ENCODE measurements around the gene LRRC59.
"Not testable (repeated sequence)": the region's sequence is repeated elsewhere in the genome, so short reads cannot be mapped to it uniquely, and the experiment has no call there.

Gene LRRC59

DNA sequence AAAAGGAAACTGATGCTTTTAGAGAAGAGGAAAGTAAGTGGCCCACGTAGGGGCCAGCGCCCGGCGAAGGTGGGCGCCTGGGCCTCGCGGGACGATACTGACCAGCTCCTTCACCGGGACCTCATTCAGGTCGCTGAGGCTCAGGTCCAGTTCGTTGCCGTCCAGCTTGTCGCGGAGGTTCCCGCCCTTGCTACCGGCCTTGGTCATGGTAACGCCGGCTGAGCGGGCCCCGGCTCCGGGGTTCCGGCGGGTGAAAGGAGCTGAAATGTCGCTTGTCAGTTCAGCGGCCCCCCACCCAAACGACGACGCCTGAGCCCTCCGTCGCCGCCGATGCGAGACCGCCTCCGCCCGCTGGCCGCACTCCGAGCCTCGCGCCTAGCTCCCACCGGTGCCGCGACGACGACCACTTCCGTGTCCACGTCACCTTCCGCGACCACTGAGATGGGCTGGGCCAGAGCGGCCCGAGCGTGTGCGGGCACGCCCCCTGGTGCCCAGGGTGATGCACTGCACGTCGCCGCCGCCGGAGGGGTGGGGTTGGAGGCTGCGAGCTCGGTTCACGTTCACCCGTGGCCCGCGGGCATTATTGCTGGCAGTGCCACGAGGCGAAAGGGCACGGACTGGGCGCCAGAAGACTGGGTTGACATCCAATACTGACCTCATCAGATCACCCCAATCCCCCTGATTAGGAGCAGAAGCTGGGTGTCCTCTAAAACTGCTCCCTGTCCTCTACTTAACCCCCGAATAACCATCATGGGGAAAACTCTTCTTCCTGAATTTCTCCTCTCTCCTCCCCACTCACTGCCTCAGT, at the start of gene LRRC59:
TSS of gene LRRC59 (minus strand) at position 413 of the 808 bp plus-strand sequence. CDS start at position 207, 206 bp downstream.
- peak; percentile 84 for DNase-seq

DNA sequence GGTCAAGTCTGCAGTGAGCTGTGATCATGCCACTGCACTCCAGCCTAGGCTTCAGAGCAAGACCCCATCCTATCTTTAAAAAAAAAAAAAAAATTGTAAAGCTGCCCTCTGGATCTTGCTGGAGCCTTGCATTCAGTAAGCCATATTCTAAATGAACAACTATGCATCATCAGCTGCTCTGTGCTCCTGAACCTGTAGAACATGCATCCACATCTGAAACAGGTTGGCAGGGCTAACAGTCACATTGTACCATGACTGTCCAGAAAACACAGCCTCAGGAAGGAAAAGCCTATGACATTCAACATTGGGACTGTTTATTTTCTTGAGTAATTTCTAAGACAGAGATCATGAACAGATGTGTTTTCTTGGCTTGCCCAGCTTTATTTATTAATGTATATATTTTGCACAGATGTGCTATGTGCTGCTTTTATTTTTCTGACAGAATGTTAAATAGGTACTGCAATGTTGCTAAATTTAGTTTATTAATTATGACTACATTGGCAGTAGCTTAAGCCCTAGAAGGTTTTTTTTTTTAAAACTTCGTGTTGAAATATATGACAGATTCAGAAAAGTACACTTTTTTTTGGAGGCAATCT, 48.5 kb upstream of the LRRC59 start:
- DNase-seq, result no peak

DNA sequence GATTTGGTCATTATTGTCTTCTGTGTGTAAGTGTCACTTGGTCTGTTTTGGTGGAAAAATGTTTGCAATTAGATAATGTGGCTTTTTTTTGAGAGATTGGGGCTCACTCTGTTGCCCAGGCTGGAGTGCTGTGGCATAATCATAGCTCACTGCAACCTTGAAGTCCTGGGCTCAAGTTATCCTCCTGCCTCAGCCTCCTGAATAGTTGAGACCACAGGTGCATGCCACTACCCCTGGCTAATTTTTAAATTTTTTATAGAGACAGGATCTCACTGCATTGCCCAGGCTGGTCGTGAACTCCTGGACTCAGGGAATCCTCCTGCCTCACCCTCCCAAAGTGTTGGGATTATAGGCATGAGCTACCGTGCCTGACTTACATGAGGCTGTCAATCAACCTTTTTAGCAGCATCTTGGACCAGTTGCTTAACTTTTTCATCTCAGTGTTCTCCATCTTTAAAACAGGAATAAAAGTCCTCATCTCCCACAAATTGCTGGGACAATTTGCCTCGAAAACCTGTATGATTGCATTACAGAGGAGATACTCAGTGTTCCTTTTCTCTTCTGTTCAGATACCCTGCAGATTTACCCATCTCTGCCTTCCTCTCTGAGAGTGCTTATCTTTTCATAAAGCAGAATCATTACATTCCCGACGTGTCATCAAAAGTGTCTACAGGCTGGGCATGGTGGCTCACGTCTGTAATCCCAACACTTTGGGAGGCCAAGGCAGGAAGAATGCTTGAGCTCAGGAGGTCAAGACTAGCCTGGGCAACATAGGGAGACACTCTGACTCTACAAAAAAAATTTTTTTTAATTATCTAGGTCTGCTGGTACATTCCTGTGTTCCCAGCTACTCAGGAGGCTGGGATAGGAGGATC, 47.8 kb upstream of the LRRC59 start:
- DNase-seq, result no peak

DNA sequence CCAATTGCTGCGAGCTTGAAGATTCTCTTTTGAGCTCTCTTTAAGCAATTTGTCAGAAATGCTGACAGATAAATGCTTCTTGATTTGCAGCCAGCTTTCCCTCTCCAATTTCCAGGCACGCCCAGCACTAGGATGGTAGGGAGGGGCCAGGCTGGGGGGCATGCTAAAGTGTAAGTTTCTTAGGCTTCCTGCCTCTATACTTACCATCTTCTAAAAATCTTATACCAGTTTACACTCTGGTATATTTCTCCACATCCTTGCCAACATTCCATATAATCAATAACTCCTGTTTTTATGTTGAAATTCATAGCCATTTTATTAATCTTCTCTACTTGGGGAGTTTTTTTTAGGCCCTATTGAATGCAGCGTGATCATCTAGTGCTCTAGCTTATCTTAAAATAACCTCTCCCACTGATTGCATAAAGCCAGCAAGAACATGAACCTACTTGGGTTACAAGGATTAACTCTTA, 46.2 kb upstream of the LRRC59 start:
- no peak for DNase-seq

DNA sequence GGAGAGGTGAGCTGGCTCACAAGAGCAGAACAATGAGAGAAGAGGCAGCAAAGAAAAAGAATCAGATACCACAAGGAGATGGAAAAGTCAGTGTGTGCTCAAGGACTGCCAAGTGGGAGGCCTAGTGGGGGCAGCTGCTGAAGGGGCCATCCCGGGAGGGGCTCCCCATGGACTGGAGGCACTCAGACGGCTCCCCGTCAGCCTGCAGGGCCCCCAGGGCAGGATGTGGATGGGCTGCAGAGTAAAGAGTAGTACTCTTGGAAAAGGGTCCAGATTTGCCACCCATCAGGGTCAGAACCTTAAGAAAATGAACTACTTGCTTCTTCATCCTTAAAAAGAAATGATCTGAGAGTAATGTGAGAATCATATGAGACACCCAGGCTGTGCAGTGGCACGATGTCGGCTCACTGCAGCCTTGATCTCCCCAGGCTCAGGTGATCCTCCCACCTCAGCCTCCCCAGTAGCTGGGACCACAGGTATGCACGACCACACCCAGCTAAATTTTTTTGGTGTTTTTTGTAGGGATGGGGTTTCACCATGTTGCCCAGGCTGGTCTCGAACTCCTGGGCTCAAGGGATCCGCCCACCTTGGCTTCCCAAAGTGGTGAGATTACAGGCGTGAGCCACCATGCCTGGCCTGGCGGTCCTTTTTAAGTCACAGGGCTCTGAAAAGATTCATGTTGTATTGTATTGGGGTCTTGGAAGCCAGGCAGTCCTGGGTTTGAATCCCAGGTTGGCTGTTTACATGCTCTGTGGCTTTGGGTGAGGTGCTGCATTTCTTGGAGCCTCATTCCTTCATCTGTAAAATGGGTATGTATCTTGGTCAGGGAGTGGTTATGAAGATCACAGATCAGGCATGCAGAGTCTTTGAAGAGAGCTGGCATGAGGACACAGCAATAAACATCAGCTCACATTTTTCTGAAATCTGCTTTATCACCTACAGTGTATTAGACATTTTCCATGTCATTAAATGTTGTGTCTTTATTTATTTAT, 43.8 kb upstream of the LRRC59 start:
- DNase-seq, result no peak

DNA sequence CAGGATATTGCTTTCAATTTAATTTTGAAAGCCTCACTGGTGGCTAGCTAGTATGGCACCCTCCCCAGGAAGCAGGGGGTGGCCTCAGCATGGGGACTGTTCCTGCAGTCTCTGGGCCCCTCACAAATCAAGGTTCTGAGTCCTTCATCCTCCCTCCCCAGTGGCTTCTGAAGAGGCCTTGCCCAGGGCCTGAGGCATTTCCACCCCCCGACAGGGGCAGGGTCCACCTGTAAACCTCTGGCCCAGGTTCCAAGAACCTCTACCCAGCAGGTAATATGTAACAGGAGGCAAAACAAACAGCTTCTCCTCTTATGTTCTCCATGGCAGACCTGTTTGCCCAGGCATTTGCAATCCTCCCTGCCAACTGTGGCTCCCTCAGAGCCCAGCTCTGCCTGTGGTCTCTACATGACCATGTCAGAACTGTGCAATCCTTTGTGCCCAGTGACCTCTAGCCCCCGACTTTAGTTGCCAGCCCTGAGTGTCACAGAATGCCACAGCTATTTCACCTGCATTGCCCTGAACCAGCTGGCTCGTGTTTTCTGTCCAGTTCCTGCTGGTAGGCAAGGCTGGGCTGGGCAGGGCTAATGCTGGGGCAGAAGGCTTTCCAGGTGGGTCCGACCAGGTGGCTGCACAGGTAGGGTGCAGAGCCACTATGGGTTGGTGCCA, 43.0 kb upstream of the LRRC59 start:
- no peak for DNase-seq

DNA sequence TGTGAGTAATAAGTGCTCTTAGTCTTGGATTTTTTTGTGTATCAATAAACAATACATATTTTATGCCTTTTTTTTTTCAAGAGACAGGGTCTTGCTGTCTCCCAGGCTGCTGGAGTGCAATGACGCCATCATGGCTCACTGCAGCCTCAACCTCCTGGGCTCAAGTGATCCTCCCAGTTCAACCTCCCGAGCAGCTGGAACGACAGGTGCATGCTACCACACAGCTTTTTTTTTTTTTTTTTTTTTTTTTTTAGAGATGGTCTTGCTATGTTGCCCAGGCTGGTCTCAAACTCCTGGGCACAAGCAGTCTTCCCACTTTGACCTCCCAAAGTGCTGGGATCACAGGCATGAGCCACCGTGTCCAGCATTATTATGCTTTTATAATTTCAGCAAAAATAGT, 41.7 kb upstream of the LRRC59 start:
- no peak for DNase-seq

DNA sequence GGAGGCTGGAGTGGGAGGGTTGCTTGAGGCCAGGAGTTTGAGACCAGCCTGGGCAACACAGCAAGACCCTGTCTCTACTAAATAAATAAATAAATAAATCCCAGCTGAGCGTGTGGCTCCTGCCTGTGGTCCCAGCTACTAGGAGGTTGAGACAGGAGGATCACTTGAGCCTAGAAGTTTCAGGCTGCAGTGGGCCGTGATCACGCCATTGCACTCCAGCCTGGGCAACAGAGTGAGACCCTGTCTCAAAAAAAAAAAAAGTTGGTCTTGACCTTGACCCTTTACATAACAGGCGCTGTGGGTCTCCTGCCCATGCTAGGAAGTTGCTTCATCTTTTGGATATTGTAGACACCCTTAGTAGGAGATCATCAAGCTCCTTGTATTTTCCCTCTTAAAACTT, 40.1 kb upstream of the LRRC59 start:
- no peak for DNase-seq

DNA sequence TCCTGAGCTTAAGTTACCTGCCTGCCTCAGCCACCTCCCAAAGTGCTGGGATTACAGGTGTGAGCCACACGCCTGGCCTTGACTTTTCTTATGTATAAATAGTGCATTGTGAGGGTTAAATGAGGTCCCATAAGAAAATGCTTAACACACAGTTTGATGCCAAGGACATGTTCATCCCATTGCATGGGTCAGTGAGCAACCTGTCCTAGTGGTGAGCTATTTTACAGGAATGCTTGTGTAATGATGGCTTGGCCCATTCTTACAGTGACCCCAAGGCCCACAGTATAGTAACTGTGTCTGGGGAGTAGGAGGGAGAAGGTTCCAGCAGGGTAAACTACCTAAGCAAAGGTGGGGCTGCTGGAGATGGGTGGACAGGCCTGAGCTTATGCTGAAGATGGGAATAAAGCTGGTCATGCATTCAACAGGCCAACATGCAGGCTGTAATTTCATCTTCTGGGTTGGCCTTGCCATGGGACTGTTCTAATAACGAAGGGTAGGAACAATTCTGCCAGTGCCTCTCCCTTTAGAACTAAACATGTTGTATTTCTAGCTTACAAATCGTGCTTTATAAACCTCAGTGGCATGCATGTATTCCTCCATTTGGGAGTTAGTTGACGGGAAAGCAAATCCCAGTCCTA, 34.9 kb upstream of the LRRC59 start:
- DNase-seq, result no peak

DNA sequence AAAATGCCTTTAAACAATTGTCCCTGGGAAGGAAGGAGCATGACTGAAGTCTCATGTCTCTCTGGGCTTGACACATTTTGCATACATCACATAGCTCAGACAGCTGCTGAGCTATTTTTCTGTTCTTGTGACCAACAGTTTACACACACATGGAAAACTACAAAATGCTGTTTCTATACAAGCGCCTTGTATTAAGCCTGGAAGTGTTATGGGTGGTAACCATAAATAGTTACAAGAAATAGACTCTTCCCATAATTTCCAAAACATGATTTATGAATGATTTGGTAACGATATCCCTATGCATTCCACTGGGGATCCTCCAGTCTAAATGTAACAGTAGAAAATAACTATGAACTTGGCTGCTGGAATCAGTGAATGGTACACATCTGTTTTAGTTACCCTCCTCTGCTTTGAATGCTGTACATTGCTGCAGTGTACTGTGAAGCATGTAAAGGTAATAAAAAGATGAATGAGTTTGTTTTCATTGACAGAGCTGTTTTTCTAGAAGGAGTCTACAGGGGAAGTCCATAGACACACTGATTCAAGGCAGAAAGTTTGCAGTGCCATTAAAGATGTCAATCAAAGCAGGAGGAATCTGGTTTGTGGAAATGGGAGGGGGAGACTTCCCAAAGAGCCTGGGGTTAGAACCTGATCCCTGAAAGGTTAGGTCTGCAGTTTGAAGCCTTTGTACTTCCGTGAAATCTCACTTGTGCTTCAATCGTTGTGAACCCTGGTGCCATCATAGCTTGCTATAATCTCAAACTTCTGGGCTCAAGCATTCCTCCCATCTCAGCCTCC, 33.7 kb upstream of the LRRC59 start:
- DNase-seq, result no peak

DNA sequence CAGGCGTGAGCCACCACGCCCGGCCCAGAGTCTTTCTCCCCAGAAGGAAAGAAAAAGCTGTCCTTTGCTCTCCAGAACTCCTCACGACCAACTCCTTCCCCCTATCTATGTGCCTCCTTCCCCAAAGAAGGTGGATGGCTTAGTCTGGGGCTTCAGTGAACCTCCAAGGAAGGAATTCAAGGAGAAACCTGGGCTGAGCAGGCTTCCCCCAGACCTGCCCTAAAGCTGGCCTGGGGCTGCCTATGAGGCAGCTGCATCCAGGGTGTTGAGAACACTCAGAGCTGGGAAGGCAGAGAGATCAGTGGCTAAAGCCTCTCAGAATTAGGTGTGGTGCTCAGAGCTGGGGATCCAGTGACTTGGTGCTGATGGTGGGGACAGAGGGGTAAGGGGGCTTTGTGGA, 32.5 kb upstream of the LRRC59 start:
- no peak for DNase-seq

DNA sequence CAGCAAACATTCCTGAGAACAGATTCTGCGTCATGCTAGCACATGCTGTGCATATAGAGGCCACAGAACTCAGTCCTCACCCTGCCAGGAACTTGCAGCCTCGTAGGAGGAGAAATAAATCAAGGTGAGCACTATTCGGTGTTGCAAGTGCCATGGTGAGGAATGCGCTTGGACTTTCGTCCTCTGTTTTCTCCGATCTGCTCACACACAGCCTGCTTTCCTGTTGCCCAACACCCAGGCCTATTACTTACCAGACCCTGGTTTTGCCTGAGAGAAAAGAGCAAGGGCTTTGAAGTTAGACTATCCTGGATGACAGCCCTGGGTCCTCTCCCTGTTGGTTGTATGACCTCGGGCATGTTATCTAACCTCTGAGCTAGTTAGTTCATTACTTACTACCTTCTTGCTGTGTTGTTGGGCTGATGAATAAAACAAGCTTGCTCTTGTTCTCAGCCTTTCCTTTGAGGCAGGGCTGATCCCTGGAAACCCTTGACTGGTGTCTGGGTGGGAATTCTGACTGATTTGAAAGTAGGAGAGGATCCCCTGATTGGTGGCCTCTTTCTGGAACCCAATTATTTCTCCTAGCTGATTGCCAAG, 31.6 kb upstream of the LRRC59 start:
- no peak for DNase-seq

DNA sequence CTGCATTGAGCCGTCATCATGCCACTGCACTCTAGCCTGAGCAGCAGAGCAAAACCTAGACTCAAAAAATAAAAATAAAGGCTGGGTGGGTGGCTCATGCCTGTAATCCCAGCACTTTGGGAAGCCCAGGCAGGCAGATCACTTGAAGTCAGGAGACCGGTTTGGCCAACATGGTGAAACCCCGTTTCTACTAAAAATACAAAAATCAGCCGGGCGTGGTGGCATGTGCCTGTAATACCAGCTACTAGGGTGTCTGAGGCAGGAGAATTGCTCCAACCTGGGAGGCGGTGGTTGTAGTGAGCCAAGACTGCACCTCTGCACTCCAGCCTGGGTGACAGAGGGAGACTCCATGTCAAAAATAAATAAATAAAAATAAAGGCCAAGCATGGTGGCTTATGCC, 30.8 kb upstream of the LRRC59 start:
- not testable (repeated sequence) for DNase-seq

DNA sequence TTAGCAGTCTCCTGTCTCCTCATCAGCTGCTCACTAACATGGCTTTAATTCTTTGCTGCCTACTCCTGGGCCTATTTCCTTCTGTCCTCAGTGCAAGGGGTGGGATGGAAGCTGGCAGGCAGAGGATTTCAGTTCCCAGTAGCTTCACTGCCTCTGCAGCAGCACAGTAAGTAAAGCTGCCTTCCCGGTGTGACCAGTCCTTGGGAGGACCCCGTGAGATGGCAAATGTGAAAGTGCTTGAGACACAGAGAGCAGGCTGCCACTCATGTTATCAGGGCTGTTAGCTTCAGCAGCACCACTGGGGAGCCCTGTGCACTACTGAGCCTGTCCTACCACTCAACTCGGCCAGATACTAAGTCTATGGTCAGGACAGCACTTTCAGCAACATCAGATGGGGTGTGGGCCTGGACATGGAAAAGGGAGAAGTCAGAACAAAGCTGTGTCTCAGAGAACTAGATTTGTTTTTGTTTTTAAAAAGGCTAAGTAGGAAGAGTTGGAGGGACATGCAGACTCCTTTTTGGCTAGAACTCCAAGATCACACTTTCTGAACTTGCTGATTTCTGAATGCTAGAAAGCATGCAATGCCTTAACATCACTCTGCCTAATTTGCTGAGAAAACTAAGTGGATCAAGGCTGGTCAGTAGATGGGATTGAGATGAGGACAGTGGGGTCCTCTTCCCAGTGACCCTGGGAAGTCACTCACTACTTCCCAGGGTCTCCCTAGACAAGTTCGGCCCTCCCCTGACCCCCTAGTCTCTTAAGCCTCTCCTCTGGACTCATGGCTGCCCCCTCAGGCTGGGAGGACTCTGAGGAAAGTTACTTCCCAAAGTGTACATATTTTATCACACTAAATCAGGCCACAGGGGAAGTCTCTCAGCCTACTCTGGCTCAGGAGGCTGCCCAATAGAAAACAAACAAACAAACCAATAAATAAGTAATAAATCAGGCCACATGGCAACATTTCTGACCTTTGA, 29.8 kb upstream of the LRRC59 start:
- peak; percentile 60 for DNase-seq

DNA sequence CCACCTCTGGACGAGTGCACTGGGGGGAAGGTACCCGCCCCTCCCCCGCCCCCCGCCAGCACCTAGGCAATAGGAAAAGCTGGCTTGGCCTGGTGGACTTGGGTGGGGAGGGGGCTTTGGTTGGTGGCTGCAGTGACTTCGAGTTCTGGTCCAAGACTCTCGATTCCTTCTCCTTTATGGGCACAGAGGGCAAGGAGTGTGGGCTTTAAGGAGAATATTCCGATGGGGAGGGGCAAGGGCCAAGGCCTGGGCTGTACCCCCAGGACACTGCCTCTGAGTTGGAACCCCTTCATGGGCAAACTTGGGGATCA, 29.1 kb upstream of the LRRC59 start:
- DNase-seq, result no peak

DNA sequence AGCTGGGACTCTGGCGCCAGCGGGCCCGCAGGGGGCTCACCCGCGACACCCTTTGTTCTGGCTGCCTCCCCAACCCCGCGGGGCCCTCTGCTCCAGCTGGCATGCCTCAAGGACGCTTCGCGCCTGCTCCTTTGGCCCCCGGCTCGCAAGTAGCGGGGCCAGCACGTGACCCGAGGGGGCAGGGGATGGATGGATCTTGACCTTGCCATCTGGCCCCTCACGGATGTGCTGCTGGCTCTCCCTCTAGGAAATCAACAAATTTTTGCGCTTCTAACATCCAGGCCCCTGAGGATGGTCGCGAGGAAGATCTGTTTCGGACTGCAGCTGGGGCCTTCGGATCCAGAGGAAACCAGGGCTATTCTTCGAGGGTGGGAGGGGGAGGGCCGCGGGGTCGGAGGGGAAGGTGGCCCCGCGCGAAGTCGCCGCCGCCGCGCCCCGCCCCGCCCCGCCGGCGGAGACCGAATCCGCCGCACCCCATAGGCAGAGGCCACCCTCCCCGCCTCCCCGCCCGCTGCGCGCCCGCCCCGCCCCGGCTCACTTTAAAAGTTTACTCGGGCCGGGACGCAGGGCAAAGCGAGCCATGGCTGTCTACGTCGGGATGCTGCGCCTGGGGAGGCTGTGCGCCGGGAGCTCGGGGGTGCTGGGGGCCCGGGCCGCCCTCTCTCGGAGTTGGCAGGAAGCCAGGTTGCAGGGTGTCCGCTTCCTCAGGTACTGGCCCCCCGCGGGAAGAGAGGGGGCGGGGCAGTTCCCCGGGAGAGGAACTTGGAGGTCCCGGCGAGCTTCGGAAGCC, 28.6 kb upstream of the LRRC59 start, which contains the start of gene ACSF2:
TSS of gene ACSF2 (plus strand) at position 537 of the 790 bp plus-strand sequence. CDS start at position 581, 44 bp downstream.
- peak; percentile 44 for DNase-seq

DNA sequence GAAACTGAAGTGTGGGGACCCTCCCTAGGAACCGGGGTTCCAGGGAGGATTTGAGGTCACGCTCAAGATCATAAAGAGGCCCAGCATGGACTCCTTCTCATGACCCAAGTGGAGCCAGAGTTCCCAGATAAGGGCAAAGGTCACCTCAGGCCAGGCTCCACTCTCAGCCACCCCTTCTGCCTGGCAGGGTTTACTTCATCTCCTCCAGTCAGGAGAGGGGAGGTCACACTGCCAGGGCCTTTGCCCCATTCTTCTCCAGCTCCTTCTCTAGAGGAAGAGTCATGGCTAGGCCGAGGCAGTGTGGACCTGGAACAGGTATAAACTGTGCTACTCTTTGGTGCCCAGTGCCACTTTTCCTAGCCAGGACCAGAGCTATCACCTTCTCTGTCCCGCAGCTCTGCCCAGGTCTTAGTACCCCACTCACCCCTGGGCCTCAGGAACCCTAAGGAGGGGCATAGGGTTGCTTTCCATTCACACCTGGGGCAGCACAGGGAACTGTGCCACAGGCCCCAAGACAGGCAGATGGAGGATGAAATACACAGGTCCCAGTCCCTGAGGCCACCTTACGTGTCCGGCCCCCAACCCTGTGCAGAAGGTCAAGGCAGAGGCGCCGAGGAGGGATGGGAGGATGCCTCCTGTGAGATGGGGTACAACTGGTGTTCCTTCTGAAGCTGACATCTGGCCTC, 27.8 kb upstream of the LRRC59 start:
- no peak for DNase-seq
